Measurements from ENCODE around the gene KLC3.
"Not testable (repeated sequence)": the region's sequence is repeated elsewhere in the genome, so short reads cannot be mapped to it uniquely, and the experiment has no call there.

KLC3 gene

GRCh38 chr19:45320997-45321775, 19.4 kb upstream of the KLC3 start:
- no peak for DNase-seq (ENCODE audit: low read depth)

GRCh38 chr19:45321848-45322247, 18.7 kb upstream of the KLC3 start:
- DNase-seq (ENCODE audit: low read depth): no peak

- no peak for DNase-seq (ENCODE audit: low read depth)
These were observed 18.2 kb upstream of the KLC3 start for GRCh38 chr19:45322311-45322710.

GRCh38 chr19:45322744-45323281, 17.7 kb upstream of the KLC3 start, which contains the start of gene CKM:
TSS of gene CKM (minus strand) at chr19:45322875. CDS start at chr19:45319713, 3,162 bp downstream.
- DNase-seq (ENCODE audit: low read depth): no peak

- no peak for DNase-seq (ENCODE audit: low read depth)
These were observed 16.9 kb upstream of the KLC3 start for GRCh38 chr19:45323671-45324081.

- no peak for DNase-seq (ENCODE audit: low read depth)
These were observed 16.1 kb upstream of the KLC3 start for GRCh38 chr19:45324349-45324907.

GRCh38 chr19:45327404-45328143, 13.0 kb upstream of the KLC3 start:
- no peak for DNase-seq (ENCODE audit: low read depth)

- DNase-seq (ENCODE audit: low read depth): no peak
These were observed 9.1 kb upstream of the KLC3 start for GRCh38 chr19:45331411-45331810.

GRCh38 chr19:45333609-45334303, 6.8 kb upstream of the KLC3 start:
- no peak for DNase-seq (ENCODE audit: low read depth)

GRCh38 chr19:45334881-45335280, 5.7 kb upstream of the KLC3 start:
- DNase-seq (ENCODE audit: low read depth): not testable (repeated sequence)

GRCh38 chr19:45336696-45337251, 3.8 kb upstream of the KLC3 start:
- no peak for DNase-seq (ENCODE audit: low read depth)

GRCh38 chr19:45339629-45340028, 921 bp upstream of the KLC3 start:
- DNase-seq (ENCODE audit: low read depth): no peak

GRCh38 chr19:45340899-45341453, 426 bp downstream of the KLC3 start:
- DNase-seq (ENCODE audit: low read depth): no peak

- no peak for DNase-seq (ENCODE audit: low read depth)
These were observed 2.4 kb downstream of the KLC3 start for GRCh38 chr19:45342911-45343310.

GRCh38 chr19:45344621-45345505, 4.3 kb downstream of the KLC3 start:
- DNase-seq (ENCODE audit: low read depth): no peak

GRCh38 chr19:45345506-45345860, 4.9 kb downstream of the KLC3 start:
- no peak for DNase-seq (ENCODE audit: low read depth)

- no peak for DNase-seq (ENCODE audit: low read depth)
These were observed 5.9 kb downstream of the KLC3 start for GRCh38 chr19:45346449-45346848.

- no peak for DNase-seq (ENCODE audit: low read depth)
These were observed 7.2 kb downstream of the KLC3 start for GRCh38 chr19:45347570-45348366.

GRCh38 chr19:45348367-45349125, 8.0 kb downstream of the KLC3 start:
- DNase-seq (ENCODE audit: low read depth): no peak
